Heart left ventricle (tissue), 16 donors: ENCODE data around the gene TMEM59. TPM values are rescaled to one million over a fixed set of nuclear protein-coding genes. Genes with fewer than 3 reads are reported as not detected.
"Not testable (repeated sequence)": the region's sequence is repeated elsewhere in the genome, so short reads cannot be mapped to it uniquely, and the experiment has no call there.

ENCODE experiments used
- ATAC-seq, 4 donors: fragments of 200-7000 bp; cut with Tn5 transposase; one replicate each; pipeline ENCODE4 v1.9.1; 2020 to 2022; ENCODE audit warnings: moderate library complexity in 4 of 4, mild to moderate bottlenecking in 3 of 4, moderate number of reproducible peaks in 1 of 4
- DNase-seq, 5 donors: peaks; one replicate each; pipeline ENCODE4 v3.0.0-alpha.2; 2020
- H3K27ac ChIP-seq, 12 donors: fragments of 200-600 bp; sonication (generic) in 4 of 12; one replicate each; pipeline versions ENCODE4 v1.5.0 to v1.8.0; 2016 to 2022; ENCODE audit warnings: mild to moderate bottlenecking in 2 of 12
- H3K27me3 ChIP-seq, 9 donors: fragments of 200-600 bp; sonication (generic) in 2 of 9; one replicate each; pipeline versions ENCODE4 v1.5.1 to v1.8.0; 2016 to 2022; ENCODE audit warnings: mild to moderate bottlenecking in 3 of 9
- H3K36me3 ChIP-seq, 9 donors: fragments of 200-600 bp; sonication (generic) in 2 of 9; one replicate each; pipeline versions ENCODE4 v1.5.0 to v1.8.0; 2018 to 2022; ENCODE audit warnings: mild to moderate bottlenecking in 2 of 9
- H3K4me1 ChIP-seq, 12 donors: fragments of 200-600 bp; sonication (generic) in 4 of 12; one replicate each; pipeline versions ENCODE4 v1.5.0 to v1.8.0; 2016 to 2022; ENCODE audit warnings: mild to moderate bottlenecking in 3 of 12
- H3K4me3 ChIP-seq, 12 donors: fragments of 200-600 bp; sonication (generic) in 4 of 12; one replicate each; pipeline versions ENCODE4 v1.5.0 to v1.8.0; 2017 to 2022; ENCODE audit warnings: mild to moderate bottlenecking in 9 of 12, moderate library complexity in 4 of 12
- H3K9me3 ChIP-seq, 12 donors: fragments of 200-600 bp; sonication (generic) in 4 of 12; one replicate each; pipeline versions ENCODE4 v1.5.0 to v1.8.0; 2016 to 2022; ENCODE audit warnings: mild to moderate bottlenecking in 1 of 12
- CTCF ChIP-seq, 12 donors: fragments of 200-600 bp; sonication (generic) in 4 of 12; IDR thresholded peaks; one replicate each; pipeline versions ENCODE4 v1.5.0 to v1.8.0; 2018 to 2022; ENCODE audit warnings: antibody characterized with exemption in 12 of 12, mild to moderate bottlenecking in 5 of 12
- POLR2A ChIP-seq, 2 donors: fragments of 450-650 bp; IDR thresholded peaks; one replicate each; pipeline ENCODE4 v1.6.1; 2017; ENCODE audit warnings: antibody characterized with exemption in 2 of 2, mild to moderate bottlenecking in 2 of 2, moderate library complexity in 2 of 2
- WGBS, 4 donors: extraction: QIAGEN DNeasy Blood & Tissue Kit in 2 of 4; methylation state at CpG; one replicate each; pipeline versions ENCODE4 v1.1.5 to v1.1.7; 2013 to 2018; 5-methylcytosine and 5-hydroxymethylcytosine counted together
- intact Hi-C, 10 donors: fragments of 100-400 bp; cut with DNase I; formaldehyde crosslinking; loops; one replicate each; pipeline versions ENCODE4 v1.11.1 to v1.14.2; 2022
- polyA plus RNA-seq, 2 donors: library from polyadenylated mRNA; stranded (reverse); fragments of 200-250 nt; gene quantifications; one replicate each; pipeline ENCODE4 v1.2.3, GENCODE V29; 2013
- total RNA-seq, 9 donors: library from RNA; depleted of rRNA in 2 of 9; stranded (reverse); fragments of >200 nt in 2 of 9; fragmentation: NEBNext Ultra II Directional in 3 of 9; extraction: Animal tissue kit (Norgen Biotek cat#: 25700) in 3 of 9; gene quantifications; one replicate each; pipeline versions ENCODE4 v1.1.0 to v1.2.4, GENCODE V29; 2016 to 2023
- donor health status: ischemic (EF 13 %, LVEDD 7.1; RV severe dilation, severe dysfunction).
- donor health status: healthy with polysubstance abuse.
- donor health status: DM: no; HTN: yes; CAD: no.
- donor health status: DM: no; HTN: no; CAD: no.
- donor health status: ischemic (EF 25% LVEDD 6.9; RV normal size, moderate dysfunction).
- donor health status: ischemic (EF 25% LVEDD 5.7; RV mildly dilated, moderate dysfunction).
- donor health status: healthy.
- donor health status: DM: yes; HTN: yes; CAD: no.
- donor health status: ischemic (EF 35%, LVEDD 5.7; RV mildly dilated, moderate dysfunction).
- donor health status: nonischemic (EF 11% LVEDD 7.7; RV severe dilation, severe dysfunction).
- donor health status: DM: yes; HTN: yes; CAD: no.
- donor health status: PGD.
- donor health status: ischemic (EF 29% LVEDD 5.4; RV normal size, mild dysfunction).
- donor health status: nonischemic (EF 23%, LVEDD 6.1; RV moderate dilation, normal function).

The TMEM59 gene
- total and polyA plus RNA-seq, 11 donors: 124 to 496 (median 352) TPM

- Histone ChIP-seq H3K4me3 (no peak overlapping the region), H3K36me3 (no peaks in the 10 kb centered on the region), H3K4me1 (no peaks in the 10 kb centered on the region), H3K27ac (no peak overlapping the region), H3K9me3 (no peaks in the 10 kb centered on the region), H3K27me3 (no peaks in the 10 kb centered on the region)
- WGBS, 4 donors: 77 to 100% (median 95%) methylated on average over 1 of the region's 1 CpG
- TF ChIP-seq CTCF (IDR thresholded peaks at IDR 0.05): no peak
- no peak for TF ChIP-seq POLR2A (IDR thresholded peaks at IDR 0.05)
- DNase-seq (no peak), ATAC-seq (no peak)
- intact Hi-C loops: no loop called here
Observed at GRCh38 chr1:53998223-53998622, 54.8 kb downstream of the TMEM59 start.

GRCh38 chr1:53995683-53996082 is 57.3 kb downstream of the TMEM59 start:
- Histone ChIP-seq H3K36me3 (no peaks in the 10 kb centered on the region), H3K9me3 (no peaks in the 10 kb centered on the region), H3K4me1 (no peaks in the 10 kb centered on the region), H3K4me3 (no peak overlapping the region), H3K27ac (no peak overlapping the region), H3K27me3 (no peaks in the 10 kb centered on the region)
- DNase-seq (no peak), ATAC-seq (no peak)
- intact Hi-C loops: no loop called here
- WGBS, 4 donors: 84 to 96% (median 92%) methylated on average over 1 of the region's 1 CpG
- TF ChIP-seq POLR2A (IDR thresholded peaks at IDR 0.05): no peak
- no peak for TF ChIP-seq CTCF (IDR thresholded peaks at IDR 0.05)

DNA sequence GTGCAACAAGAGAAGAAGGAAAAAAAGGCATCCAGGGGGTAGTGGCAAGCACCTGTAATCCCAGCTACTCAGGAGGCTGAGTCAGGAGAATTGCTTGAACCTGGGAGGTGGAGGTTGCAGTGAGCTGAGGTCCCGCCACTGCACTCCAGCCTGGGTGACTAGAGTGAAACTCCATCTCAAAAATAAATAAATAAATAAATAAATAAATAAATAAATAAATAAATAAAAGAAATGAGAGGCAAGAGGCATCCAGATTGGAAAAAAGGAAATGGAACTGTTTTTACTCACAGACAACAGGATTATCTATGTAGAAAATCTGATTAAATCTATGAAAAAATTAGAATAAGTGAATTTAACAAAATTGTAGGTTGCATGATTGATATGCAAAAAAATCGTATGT is 58.5 kb downstream of the TMEM59 start:
- H3K4me3 ChIP-seq, H3K27ac ChIP-seq, DNase-seq, H3K36me3 ChIP-seq, ATAC-seq, H3K4me1 ChIP-seq, H3K9me3 ChIP-seq, intact Hi-C loops, H3K27me3 ChIP-seq: not testable (repeated sequence)
- WGBS, 4 donors: 85 to 92% (median 90%) methylated on average over 2 of the region's 2 CpGs

- no peak for TF ChIP-seq POLR2A (IDR thresholded peaks at IDR 0.05)
- TF ChIP-seq CTCF (IDR thresholded peaks at IDR 0.05): peak in 7 of 12 donors; percentile 18 to 46 (median 31)
- 33 to 74% (median 62%) methylated on average over 1 to 4 of the region's 4 CpGs for WGBS, 4 donors
- H3K9me3 ChIP-seq: no peaks in the 10 kb centered on the region
- no peak overlapping the region for H3K4me3 ChIP-seq
- no peak overlapping the region for H3K27ac ChIP-seq
- no peaks in the 10 kb centered on the region for H3K27me3 ChIP-seq
- DNase-seq (no peak), ATAC-seq (peak in 3 of 4 donors; percentile 55 to 80 (median 63))
- H3K36me3 ChIP-seq: no peaks in the 10 kb centered on the region
- no peaks in the 10 kb centered on the region for H3K4me1 ChIP-seq
- intact Hi-C loops: no loop called here
Observed at GRCh38 chr1:53992085-53992874, 60.7 kb downstream of the TMEM59 start.

GRCh38 chr1:53987880-53988279 is 65.1 kb downstream of the TMEM59 start:
- no peak overlapping the region for H3K27ac ChIP-seq
- DNase-seq: no peak
- intact Hi-C loops: no loop called here
- no peaks in the 10 kb centered on the region for H3K36me3 ChIP-seq
- peaks cover 0 to 1% (median 0%) of the 10 kb centered on the region in 12 donors for H3K4me1 ChIP-seq
- no peaks in the 10 kb centered on the region for H3K9me3 ChIP-seq
- no peak overlapping the region for H3K4me3 ChIP-seq
- H3K27me3 ChIP-seq: no peaks in the 10 kb centered on the region
- TF ChIP-seq CTCF (IDR thresholded peaks at IDR 0.05) (no peak), POLR2A (IDR thresholded peaks at IDR 0.05) (no peak)
- ATAC-seq: no peak
- WGBS, 4 donors: 88 to 93% (median 91%) methylated on average over 2 of the region's 2 CpGs
